Lung (tissue), 12 donors: ENCODE measurements around the gene RTL5. TPM values are rescaled to one million over a fixed set of nuclear protein-coding genes. Genes with fewer than 3 reads are reported as not detected.

Experiments used
- ATAC-seq: fragments of 200-7000 bp; cut with Tn5 transposase; one replicate; pipeline ENCODE4 v1.9.1; 2020; ENCODE audit warnings: moderate number of reproducible peaks; ENCODE audit not compliant: insufficient read depth, low FRiP score
- DNase-seq, 3 donors: peaks; one replicate each; pipeline ENCODE4 v3.0.0-alpha.2; 2013 to 2017
- H3K27ac ChIP-seq, 2 donors: one replicate each; pipeline ENCODE4 v1.5.1; 2013; ENCODE audit warnings: mild to moderate bottlenecking in 2 of 2, moderate library complexity in 2 of 2, control low read depth in 1 of 2, inconsistent platforms in 1 of 2, low read depth in 1 of 2, low read length in 1 of 2
- H3K27me3 ChIP-seq, 3 donors: one replicate each; pipeline ENCODE4 v1.5.1; 2013; ENCODE audit warnings: low read length in 2 of 3; ENCODE audit not compliant: control insufficient read depth in 3 of 3, insufficient read depth in 3 of 3
- H3K36me3 ChIP-seq, 4 donors: one replicate each; pipeline ENCODE4 v1.5.1; 2013; ENCODE audit warnings: low read length in 4 of 4, mild to moderate bottlenecking in 1 of 4, moderate library complexity in 1 of 4; ENCODE audit not compliant: control insufficient read depth in 4 of 4, insufficient read depth in 4 of 4
- H3K4me1 ChIP-seq, 5 donors: one replicate each; pipeline ENCODE4 v1.5.1; 2013; ENCODE audit warnings: low read length in 5 of 5, mild to moderate bottlenecking in 2 of 5, moderate library complexity in 1 of 5; ENCODE audit not compliant: control insufficient read depth in 5 of 5, insufficient read depth in 5 of 5
- H3K4me3 ChIP-seq: one replicate; pipeline ENCODE4 v1.5.1; 2013; ENCODE audit warnings: mild to moderate bottlenecking, control low read depth, moderate library complexity
- H3K9ac ChIP-seq, 2 donors: one replicate each; pipeline ENCODE4 v1.5.1; 2013; ENCODE audit warnings: low read length in 2 of 2, control low read depth in 1 of 2; ENCODE audit not compliant: insufficient read depth in 1 of 2
- H3K9me3 ChIP-seq, 4 donors: one replicate each; pipeline ENCODE4 v1.5.1; 2013; ENCODE audit warnings: low read length in 3 of 4, mild to moderate bottlenecking in 1 of 4, moderate library complexity in 1 of 4; ENCODE audit not compliant: control insufficient read depth in 4 of 4, insufficient read depth in 3 of 4
- CTCF ChIP-seq: IDR thresholded peaks from 2 replicates; pipeline ENCODE4 v1.5.1; 2012; ENCODE audit warnings: mild to moderate bottlenecking; ENCODE audit errors: control extremely low read depth, extremely low read depth
- WGBS, 2 donors: extraction: QIAGEN DNeasy Blood & Tissue Kit; methylation state at CpG; one replicate each; pipeline ENCODE4 v1.1.7; 2013; 5-methylcytosine and 5-hydroxymethylcytosine counted together
- polyA plus RNA-seq, 2 donors: library from polyadenylated mRNA; stranded (reverse); fragments of 200-250 nt; gene quantifications; one replicate each; pipeline ENCODE4 v1.2.1, GENCODE V29; 2013
- total RNA-seq, 2 donors: library from RNA; depleted of rRNA in 1 of 2; stranded (reverse); fragments of >200 nt in 1 of 2; gene quantifications; one replicate each; pipeline ENCODE4 v1.2.1, GENCODE V29; 2014 to 2021
- donor health status: control.
- donor health status: control.
- donor health status: Bipolar disorder and iron deficiency.
- donor health status: healthy.
- donor health status: DM: yes; HTN: yes; CAD: no.

The RTL5 gene
- total and polyA plus RNA-seq, 4 donors: 2.8 to 8.3 (median 5.6) TPM

GRCh38 chrX:72102126-72102525 is 29.6 kb downstream of the RTL5 start:
- peaks cover 0 to 2% (median 1%) of the 10 kb centered on the region in 4 donors for H3K9me3 ChIP-seq
- no peak overlapping the region for H3K9ac ChIP-seq
- no peak for DNase-seq
- ATAC-seq: no peak
- no peak for TF ChIP-seq CTCF
- WGBS, 2 donors: 53 to 63% methylated on average over 2 of the region's 2 CpGs
- no peaks in the 10 kb centered on the region for H3K36me3 ChIP-seq
- peaks cover 0 to 9% (median 6%) of the 10 kb centered on the region in 3 donors for H3K27me3 ChIP-seq
- H3K27ac ChIP-seq: no peak overlapping the region
- H3K4me1 ChIP-seq: peaks cover 0 to 9% (median 0%) of the 10 kb centered on the region in 5 donors
- no peak overlapping the region for H3K4me3 ChIP-seq

DNA sequence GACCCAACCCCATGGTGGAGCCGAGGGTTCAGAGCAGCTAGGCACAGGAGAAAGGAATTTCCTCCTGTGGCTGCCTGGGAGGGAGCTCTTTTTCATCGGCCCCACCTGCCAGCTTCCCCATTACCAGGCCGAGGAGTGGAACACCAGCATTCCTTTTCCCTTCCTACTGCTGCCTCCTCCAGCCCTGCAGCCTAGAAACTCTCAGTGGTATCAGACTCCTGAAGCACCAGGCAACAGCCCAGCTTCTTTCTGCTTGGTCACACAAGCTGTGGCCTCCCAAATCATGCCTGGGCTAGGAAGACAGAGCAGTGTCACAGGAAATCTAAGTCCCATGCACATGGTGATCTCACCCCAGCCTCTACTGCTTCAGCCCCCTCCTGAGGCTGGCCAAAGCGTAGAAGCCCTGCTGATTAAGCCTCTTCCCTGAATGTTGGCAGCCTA is 30.1 kb downstream of the RTL5 start:
- Histone ChIP-seq H3K9ac (no peak overlapping the region), H3K4me1 (peaks cover 0 to 9% (median 0%) of the 10 kb centered on the region in 5 donors), H3K9me3 (peaks cover 0 to 2% (median 1%) of the 10 kb centered on the region in 4 donors), H3K27me3 (peaks cover 0 to 9% (median 6%) of the 10 kb centered on the region in 3 donors), H3K36me3 (no peaks in the 10 kb centered on the region), H3K4me3 (no peak overlapping the region), H3K27ac (peak overlapping the region in 1 of 2 donors; percentile 39)
- ATAC-seq: no peak
- DNase-seq: peak in 1 of 3 donors; percentile 29
- TF ChIP-seq CTCF: no peak
- WGBS, 2 donors: 27 to 46% methylated on average over 4 of the region's 4 CpGs

- H3K9ac ChIP-seq: no peak overlapping the region
- peak overlapping the region in 1 of 2 donors; percentile 39 for H3K27ac ChIP-seq
- peaks cover 0 to 9% (median 0%) of the 10 kb centered on the region in 5 donors for H3K4me1 ChIP-seq
- H3K36me3 ChIP-seq: no peaks in the 10 kb centered on the region
- peaks cover 0 to 13% (median 10%) of the 10 kb centered on the region in 3 donors for H3K27me3 ChIP-seq
- no peak overlapping the region for H3K4me3 ChIP-seq
- no peak for ATAC-seq
- WGBS, 2 donors: 22 to 58% methylated on average over 7 to 9 of the region's 9 CpGs
- TF ChIP-seq CTCF: no peak
- no peak for DNase-seq
- peaks cover 0 to 2% (median 1%) of the 10 kb centered on the region in 4 donors for H3K9me3 ChIP-seq
Observed at GRCh38 chrX:72100824-72101351, 30.8 kb downstream of the RTL5 start.
